Neural cell (in vitro differentiated cells): ENCODE data around the gene FGF12. TPM values are rescaled to one million over a fixed set of nuclear protein-coding genes. Genes with fewer than 3 reads are reported as not detected.
"Not testable (repeated sequence)": the region's sequence is repeated elsewhere in the genome, so short reads cannot be mapped to it uniquely, and the experiment has no call there.

ENCODE experiments used
- H2AFZ ChIP-seq: fragments of 200-600, 300-800 bp; sonication (generic), shearing (Covaris generic); 2 replicates; pipeline ENCODE4 v1.6.0; 2014; ENCODE audit warnings: low read depth, mild to moderate bottlenecking, antibody characterized with exemption, low read length, moderate library complexity
- H3F3A ChIP-seq: fragments of 200-600 bp; shearing (Covaris generic); 2 replicates; pipeline ENCODE4 v1.6.1; 2016; ENCODE audit warnings: mild to moderate bottlenecking, moderate library complexity, mixed read lengths, antibody characterized with exemption, low read length; ENCODE audit not compliant: insufficient read depth, poor library complexity, severe bottlenecking
- H3K27ac ChIP-seq: fragments of 200-600, 300-800 bp; sonication (generic), shearing (Covaris generic); 2 replicates; pipeline ENCODE4 v1.5.1; 2014; ENCODE audit warnings: mild to moderate bottlenecking, low read length, moderate library complexity
- H3K27me3 ChIP-seq: fragments of 300-800, 200-600 bp; sonication (generic), shearing (Covaris generic); 2 replicates; pipeline ENCODE4 v1.6.0; 2014; ENCODE audit warnings: mild to moderate bottlenecking, low read depth, low read length, moderate library complexity; ENCODE audit not compliant: insufficient read depth
- H3K36me3 ChIP-seq: fragments of 300-800, 200-600 bp; sonication (generic), shearing (Covaris generic); 2 replicates; pipeline ENCODE4 v1.5.1; 2014; ENCODE audit warnings: mild to moderate bottlenecking, antibody characterized with exemption, low read length, moderate library complexity; ENCODE audit not compliant: insufficient read depth
- H3K4me2 ChIP-seq: fragments of 300-800, 200-600 bp; sonication (generic), shearing (Covaris generic); 2 replicates; pipeline ENCODE4 v1.6.0; 2014; ENCODE audit warnings: mild to moderate bottlenecking, low read length
- H3K4me3 ChIP-seq: fragments of 300-800, 200-600 bp; sonication (generic), shearing (Covaris generic); 2 replicates; pipeline ENCODE4 v1.5.1; 2014; ENCODE audit warnings: mild to moderate bottlenecking, low read length, moderate library complexity
- H3K79me2 ChIP-seq: fragments of 200-600 bp; shearing (Covaris generic); replicated peaks from 2 replicates; pipeline ENCODE4 v1.6.0; 2014; ENCODE audit warnings: mild to moderate bottlenecking, low read length, moderate library complexity; ENCODE audit not compliant: insufficient read depth
- H3K9ac ChIP-seq: fragments of 300-800, 200-600 bp; sonication (generic), shearing (Covaris generic); 2 replicates; pipeline ENCODE4 v1.6.1; 2016; ENCODE audit warnings: mild to moderate bottlenecking, low read length, mixed read lengths
- H3K9me2 ChIP-seq: fragments of 200-600 bp; shearing (Covaris generic); 2 replicates; pipeline ENCODE4 v1.6.1; 2016; ENCODE audit warnings: mild to moderate bottlenecking, low read length, mixed read lengths; ENCODE audit not compliant: insufficient read depth
- H3K9me3 ChIP-seq: fragments of 200-600, 300-800 bp; sonication (generic), shearing (Covaris generic); 2 replicates; pipeline ENCODE4 v1.6.1; 2016; ENCODE audit warnings: mild to moderate bottlenecking, mixed run types, low read length, moderate library complexity, mixed read lengths
- H4K20me1 ChIP-seq: fragments of 200-600 bp; shearing (Covaris generic); 2 replicates; pipeline ENCODE4 v1.6.1; 2016; ENCODE audit warnings: mild to moderate bottlenecking, mixed run types; ENCODE audit not compliant: insufficient read depth
- CTCF ChIP-seq: fragments of 450-650 bp; IDR thresholded peaks from 2 replicates; pipeline ENCODE4 v1.5.1; 2014; ENCODE audit warnings: antibody characterized with exemption, mild to moderate bottlenecking, moderate library complexity; ENCODE audit not compliant: poor library complexity, severe bottlenecking
- EP300 ChIP-seq: fragments of 450-650 bp; conservative IDR thresholded peaks from 2 replicates; pipeline ENCODE4 v1.6.1; 2014; ENCODE audit warnings: antibody characterized with exemption, mild to moderate bottlenecking, moderate library complexity; ENCODE audit not compliant: poor library complexity, severe bottlenecking
- EZH2 ChIP-seq: fragments of 200-600, 300-800 bp; shearing (Covaris generic), sonication (generic); IDR thresholded peaks from 2 replicates; pipeline ENCODE4 v1.6.1; 2014; ENCODE audit warnings: antibody characterized with exemption, low read length, borderline replicate concordance, mild to moderate bottlenecking; ENCODE audit not compliant: insufficient read depth, poor library complexity, severe bottlenecking
- MXI1 ChIP-seq: fragments of 450-650 bp; conservative IDR thresholded peaks from 2 replicates; pipeline ENCODE4 v1.6.1; 2014; ENCODE audit warnings: antibody characterized with exemption, mild to moderate bottlenecking; ENCODE audit not compliant: poor library complexity, severe bottlenecking
- POLR2AphosphoS5 ChIP-seq: IDR thresholded peaks from 2 replicates; pipeline ENCODE4 v1.6.1; 2012
- RAD21 ChIP-seq: fragments of 450-650 bp; conservative IDR thresholded peaks from 2 replicates; pipeline ENCODE4 v1.6.1; 2014; ENCODE audit warnings: antibody characterized with exemption, mild to moderate bottlenecking, moderate library complexity
- SMC3 ChIP-seq: fragments of 450-650 bp; conservative IDR thresholded peaks from 2 replicates; pipeline ENCODE4 v1.6.1; 2014; ENCODE audit warnings: antibody characterized with exemption, mild to moderate bottlenecking, moderate library complexity; ENCODE audit not compliant: poor library complexity
- TAF1 ChIP-seq: IDR thresholded peaks from 2 replicates; pipeline ENCODE4 v1.6.1; 2012; ENCODE audit warnings: low read depth
- polyA plus RNA-seq: library from polyadenylated mRNA; depleted of rRNA; stranded (reverse); fragments of >200 nt; gene quantifications from 2 replicates; pipeline ENCODE4 v1.2.3, GENCODE V29; 2014
- TF ChIP-seq, protein P1 (sequence below): IDR thresholded peaks from 2 replicates; pipeline ENCODE4 v1.6.1; 2012; ENCODE audit warnings: borderline replicate concordance

FGF12 gene
- polyA plus RNA-seq, 1 donor from 2014 or later: 4.8 TPM

- Histone ChIP-seq H3K36me3 (no peaks in the 10 kb centered on the region), H3K4me3 (no peak overlapping the region), H3F3A (no peaks in the 10 kb centered on the region), H3K9me3 (no peaks in the 10 kb centered on the region), H3K27me3 (no peaks in the 10 kb centered on the region), H3K4me2 (no peak overlapping the region), H2AFZ (no peak overlapping the region), H3K27ac (no peak overlapping the region), H3K79me2 (no peaks in the 10 kb centered on the region), H3K9me2 (no peaks in the 10 kb centered on the region), H3K9ac (no peak overlapping the region), H4K20me1 (no peaks in the 10 kb centered on the region)
- TF ChIP-seq SMC3: no peak
- TF ChIP-seq TAF1: no peak
- no peak for TF ChIP-seq POLR2AphosphoS5
- TF ChIP-seq, protein P1, sequence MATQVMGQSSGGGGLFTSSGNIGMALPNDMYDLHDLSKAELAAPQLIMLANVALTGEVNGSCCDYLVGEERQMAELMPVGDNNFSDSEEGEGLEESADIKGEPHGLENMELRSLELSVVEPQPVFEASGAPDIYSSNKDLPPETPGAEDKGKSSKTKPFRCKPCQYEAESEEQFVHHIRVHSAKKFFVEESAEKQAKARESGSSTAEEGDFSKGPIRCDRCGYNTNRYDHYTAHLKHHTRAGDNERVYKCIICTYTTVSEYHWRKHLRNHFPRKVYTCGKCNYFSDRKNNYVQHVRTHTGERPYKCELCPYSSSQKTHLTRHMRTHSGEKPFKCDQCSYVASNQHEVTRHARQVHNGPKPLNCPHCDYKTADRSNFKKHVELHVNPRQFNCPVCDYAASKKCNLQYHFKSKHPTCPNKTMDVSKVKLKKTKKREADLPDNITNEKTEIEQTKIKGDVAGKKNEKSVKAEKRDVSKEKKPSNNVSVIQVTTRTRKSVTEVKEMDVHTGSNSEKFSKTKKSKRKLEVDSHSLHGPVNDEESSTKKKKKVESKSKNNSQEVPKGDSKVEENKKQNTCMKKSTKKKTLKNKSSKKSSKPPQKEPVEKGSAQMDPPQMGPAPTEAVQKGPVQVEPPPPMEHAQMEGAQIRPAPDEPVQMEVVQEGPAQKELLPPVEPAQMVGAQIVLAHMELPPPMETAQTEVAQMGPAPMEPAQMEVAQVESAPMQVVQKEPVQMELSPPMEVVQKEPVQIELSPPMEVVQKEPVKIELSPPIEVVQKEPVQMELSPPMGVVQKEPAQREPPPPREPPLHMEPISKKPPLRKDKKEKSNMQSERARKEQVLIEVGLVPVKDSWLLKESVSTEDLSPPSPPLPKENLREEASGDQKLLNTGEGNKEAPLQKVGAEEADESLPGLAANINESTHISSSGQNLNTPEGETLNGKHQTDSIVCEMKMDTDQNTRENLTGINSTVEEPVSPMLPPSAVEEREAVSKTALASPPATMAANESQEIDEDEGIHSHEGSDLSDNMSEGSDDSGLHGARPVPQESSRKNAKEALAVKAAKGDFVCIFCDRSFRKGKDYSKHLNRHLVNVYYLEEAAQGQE: no peak
- no peak for TF ChIP-seq MXI1
- TF ChIP-seq RAD21: no peak
- TF ChIP-seq EZH2: no peak
- no peak for TF ChIP-seq EP300
Measured at GRCh38 chr3:192745150-192745549, 17.8 kb upstream of the FGF12 start.

DNA sequence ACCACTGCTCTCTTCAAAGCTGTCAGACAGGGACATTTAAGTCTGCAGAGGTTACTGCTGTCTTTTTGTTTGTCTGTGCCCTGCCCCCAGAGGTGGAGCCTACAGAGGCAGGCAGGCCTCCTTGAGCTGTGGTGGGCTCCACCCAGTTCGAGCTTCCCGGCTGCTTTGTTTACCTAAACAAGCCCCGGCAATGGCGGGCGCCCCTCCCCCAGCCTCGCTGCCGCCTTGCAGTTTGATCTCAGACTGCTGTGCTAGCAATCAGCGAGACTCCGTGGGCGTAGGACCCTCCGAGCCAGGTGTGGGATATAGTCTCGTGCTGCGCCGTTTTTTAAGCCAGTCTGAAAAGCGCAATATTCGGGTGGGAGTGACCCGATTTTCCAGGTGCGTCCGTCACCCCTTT is 17.3 kb upstream of the FGF12 start:
- H3K4me2 ChIP-seq, H2AFZ ChIP-seq, H4K20me1 ChIP-seq: not testable (repeated sequence)

DNA sequence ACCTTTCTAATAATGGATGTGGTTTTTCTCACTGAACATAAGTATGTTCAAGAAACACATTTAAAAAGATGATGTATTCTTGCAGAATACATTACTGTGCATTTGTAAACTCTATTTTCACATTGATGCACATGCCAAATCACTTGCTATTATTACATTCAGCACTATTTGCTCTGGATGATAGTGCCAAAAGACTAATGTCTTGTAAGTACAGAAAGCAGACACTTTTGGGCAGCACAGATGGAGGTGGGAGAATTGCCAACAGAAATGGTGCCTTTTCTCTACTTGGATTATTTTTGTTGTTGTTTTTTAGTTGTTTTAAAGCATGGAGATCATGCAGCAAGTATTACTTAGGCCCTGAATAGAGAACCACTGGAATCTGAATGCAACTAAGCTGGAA is 10.2 kb upstream of the FGF12 start:
- Histone ChIP-seq H3K9me3 (no peaks in the 10 kb centered on the region), H3K4me3 (no peak overlapping the region), H3K27me3 (no peaks in the 10 kb centered on the region), H3K9ac (no peak overlapping the region), H4K20me1 (no peaks in the 10 kb centered on the region), H3K4me2 (no peak overlapping the region), H3F3A (no peaks in the 10 kb centered on the region), H3K36me3 (no peaks in the 10 kb centered on the region), H3K79me2 (no peaks in the 10 kb centered on the region), H3K9me2 (no peaks in the 10 kb centered on the region), H3K27ac (no peak overlapping the region), H2AFZ (no peak overlapping the region)
- TF ChIP-seq CTCF (no peak), RAD21 (no peak), POLR2AphosphoS5 (no peak), SMC3 (no peak), TAF1 (no peak), EP300 (no peak), MXI1 (no peak), EZH2 (no peak)
- TF ChIP-seq, protein P1: no peak

More for the DNA sequence above, 17.3 kb upstream of the FGF12 start:
- not testable (repeated sequence) for H3K9ac ChIP-seq, H3F3A ChIP-seq, H3K27ac ChIP-seq, H3K36me3 ChIP-seq, H3K4me3 ChIP-seq, H3K9me3 ChIP-seq, H3K79me2 ChIP-seq, H3K27me3 ChIP-seq, H3K9me2 ChIP-seq
